IPS DF 6.9 (cell line): Measurements from ENCODE around the gene VASH1.
A peak's percentile ranks its signal among the peaks of the same experiment; 100 is the strongest.

Experiments used
- DNase-seq: peaks from one replicate; pipeline ENCODE4 v3.0.0-alpha.2; 2013; ENCODE audit warnings: low read depth, low spot score
- H3K27ac ChIP-seq: one replicate; pipeline ENCODE4 v1.5.1; 2013; ENCODE audit warnings: low read length, control low read depth
- H3K27me3 ChIP-seq: 2 replicates; pipeline ENCODE4 v1.6.1; 2013; ENCODE audit warnings: mild to moderate bottlenecking, low read length; ENCODE audit not compliant: control insufficient read depth, insufficient read depth
- H3K36me3 ChIP-seq: 2 replicates; pipeline ENCODE4 v1.6.1; 2013; ENCODE audit warnings: low read length; ENCODE audit not compliant: control insufficient read depth, insufficient read depth
- H3K4me1 ChIP-seq: 2 replicates; pipeline ENCODE4 v1.6.1; 2013; ENCODE audit warnings: low read length; ENCODE audit not compliant: control insufficient read depth, insufficient read depth
- H3K4me3 ChIP-seq: 2 replicates; pipeline ENCODE4 v1.5.1; 2013; ENCODE audit warnings: mild to moderate bottlenecking, low read length
- H3K9me3 ChIP-seq: 2 replicates; pipeline ENCODE4 v1.6.1; 2013; ENCODE audit warnings: low read length, inconsistent platforms; ENCODE audit not compliant: control insufficient read depth, insufficient read depth
- WGBS: extraction: QIAGEN DNeasy Blood & Tissue Kit; methylation state at CpG from one replicate; pipeline ENCODE4 v1.1.7; 2013; ENCODE audit warnings: mixed read lengths, missing lambda C conversion rate; ENCODE audit not compliant: insufficient read length, insufficient coverage; 5-methylcytosine and 5-hydroxymethylcytosine counted together

The VASH1 gene

GRCh38 chr14:76786601-76787000 is 25.3 kb downstream of the VASH1 start:
- no peaks in the 10 kb centered on the region for H3K4me1 ChIP-seq
- no peak for DNase-seq
- H3K4me3 ChIP-seq: no peak overlapping the region
- H3K36me3 ChIP-seq: peaks cover 24% of the 10 kb centered on the region; the same call in 1 of the 2 replicates
- WGBS: no CpG with 5 or more reads among the region's 2 CpGs
- H3K9me3 ChIP-seq: no peaks in the 10 kb centered on the region
- H3K27ac ChIP-seq: no peak overlapping the region
- no peaks in the 10 kb centered on the region for H3K27me3 ChIP-seq

GRCh38 chr14:76792422-76792821 is 31.2 kb downstream of the VASH1 start:
- Histone ChIP-seq H3K27ac (no peak overlapping the region), H3K36me3 (peaks cover 24% of the 10 kb centered on the region; the same call in 1 of the 2 replicates), H3K27me3 (no peaks in the 10 kb centered on the region), H3K4me3 (no peak overlapping the region), H3K4me1 (no peaks in the 10 kb centered on the region), H3K9me3 (no peaks in the 10 kb centered on the region)
- WGBS: no CpG with 5 or more reads among the region's 2 CpGs
- DNase-seq: no peak

- Histone ChIP-seq H3K36me3 (peaks cover 18% of the 10 kb centered on the region; the same call in 1 of the 2 replicates), H3K9me3 (no peaks in the 10 kb centered on the region), H3K4me3 (no peak overlapping the region), H3K27me3 (no peaks in the 10 kb centered on the region), H3K4me1 (no peaks in the 10 kb centered on the region), H3K27ac (no peak overlapping the region)
- DNase-seq: no peak
- WGBS: no CpG with 5 or more reads among the region's 4 CpGs
Observed at GRCh38 chr14:76793324-76793723, 32.1 kb downstream of the VASH1 start.

GRCh38 chr14:76793956-76794355 is 32.7 kb downstream of the VASH1 start:
- no peaks in the 10 kb centered on the region for H3K9me3 ChIP-seq
- WGBS: no CpG with 5 or more reads among the region's 5 CpGs
- H3K4me1 ChIP-seq: no peaks in the 10 kb centered on the region
- no peaks in the 10 kb centered on the region for H3K27me3 ChIP-seq
- no peak for DNase-seq
- peaks cover 15% of the 10 kb centered on the region; the same call in 1 of the 2 replicates for H3K36me3 ChIP-seq
- no peak overlapping the region for H3K27ac ChIP-seq
- no peak overlapping the region for H3K4me3 ChIP-seq

- Histone ChIP-seq H3K36me3 (peaks cover 23% of the 10 kb centered on the region; the same call in 1 of the 2 replicates), H3K4me3 (no peak overlapping the region), H3K27ac (no peak overlapping the region), H3K4me1 (no peaks in the 10 kb centered on the region), H3K9me3 (no peaks in the 10 kb centered on the region), H3K27me3 (no peaks in the 10 kb centered on the region)
- no peak for DNase-seq
- no CpG with 5 or more reads among the region's 12 CpGs for WGBS
Observed at GRCh38 chr14:76806446-76806845, 45.2 kb downstream of the VASH1 start.

- Histone ChIP-seq H3K4me1 (no peaks in the 10 kb centered on the region), H3K9me3 (no peaks in the 10 kb centered on the region), H3K36me3 (peaks cover 23% of the 10 kb centered on the region; the same call in 1 of the 2 replicates), H3K4me3 (no peak overlapping the region), H3K27ac (no peak overlapping the region), H3K27me3 (no peaks in the 10 kb centered on the region)
- whole genome bisulfite sequencing: no CpG with 5 or more reads among the region's 1 CpG
- DNase-seq: no peak
Observed at GRCh38 chr14:76808011-76808410, 46.7 kb downstream of the VASH1 start.

- DNase-seq: no peak
- H3K9me3 ChIP-seq: no peaks in the 10 kb centered on the region
- H3K36me3 ChIP-seq: peaks cover 15% of the 10 kb centered on the region; the same call in 1 of the 2 replicates
- H3K27ac ChIP-seq: no peak overlapping the region
- no CpG with 5 or more reads among the region's 4 CpGs for WGBS
- no peaks in the 10 kb centered on the region for H3K4me1 ChIP-seq
- H3K4me3 ChIP-seq: no peak overlapping the region
- H3K27me3 ChIP-seq: no peaks in the 10 kb centered on the region
Observed at GRCh38 chr14:76808990-76809389, 47.7 kb downstream of the VASH1 start.

- Histone ChIP-seq H3K4me1 (no peaks in the 10 kb centered on the region), H3K27me3 (no peaks in the 10 kb centered on the region), H3K27ac (no peak overlapping the region), H3K9me3 (no peaks in the 10 kb centered on the region), H3K36me3 (peaks cover 13% of the 10 kb centered on the region; the same call in 1 of the 2 replicates), H3K4me3 (no peak overlapping the region)
- DNase-seq: no peak
- no CpG with 5 or more reads among the region's 3 CpGs for WGBS
Observed at GRCh38 chr14:76810525-76810924, 49.3 kb downstream of the VASH1 start.

GRCh38 chr14:76810953-76811400 is 49.7 kb downstream of the VASH1 start:
- no peaks in the 10 kb centered on the region for H3K27me3 ChIP-seq
- H3K4me1 ChIP-seq: no peaks in the 10 kb centered on the region
- DNase-seq: no peak
- H3K4me3 ChIP-seq: no peak overlapping the region
- no peaks in the 10 kb centered on the region for H3K9me3 ChIP-seq
- H3K36me3 ChIP-seq: peaks cover 13% of the 10 kb centered on the region; the same call in 1 of the 2 replicates
- no peak overlapping the region for H3K27ac ChIP-seq
- no CpG with 5 or more reads among the region's 9 CpGs for WGBS

- H3K36me3 ChIP-seq: peaks cover 9% of the 10 kb centered on the region; the same call in 1 of the 2 replicates
- H3K4me1 ChIP-seq: no peaks in the 10 kb centered on the region
- no CpG with 5 or more reads among the region's 4 CpGs for WGBS
- H3K9me3 ChIP-seq: no peaks in the 10 kb centered on the region
- no peak overlapping the region for H3K27ac ChIP-seq
- H3K27me3 ChIP-seq: no peaks in the 10 kb centered on the region
- H3K4me3 ChIP-seq: peak overlapping the region; percentile 74; the same call in 1 of the 2 replicates
- no peak for DNase-seq
Observed at GRCh38 chr14:76811561-76811960, 50.3 kb downstream of the VASH1 start.

- H3K4me1 ChIP-seq: no peaks in the 10 kb centered on the region
- no CpG with 5 or more reads among the region's 20 CpGs for WGBS
- peak overlapping the region; percentile 74; the same call in 1 of the 2 replicates for H3K4me3 ChIP-seq
- no peak for DNase-seq
- no peak overlapping the region for H3K27ac ChIP-seq
- peaks cover 9% of the 10 kb centered on the region; the same call in 1 of the 2 replicates for H3K36me3 ChIP-seq
- H3K27me3 ChIP-seq: no peaks in the 10 kb centered on the region
- no peaks in the 10 kb centered on the region for H3K9me3 ChIP-seq
Observed at GRCh38 chr14:76812093-76812421, 50.8 kb downstream of the VASH1 start.
